RWPE1 (cell line): Measurements from ENCODE around the gene ADNP2.

Source experiments
- CTCF ChIA-PET: fragments of 350-600 bp; sonication (Branson Sonifier 250); formaldehyde crosslinking; extraction: SDS; loops from one replicate; lab custom pipeline; 2021; lab: Yijun Ruan, JAX
- POLR2A ChIA-PET: fragments of 400-600 bp; formaldehyde crosslinking; extraction: SDS; loops from one replicate; lab custom pipeline; 2020; ENCODE audit warnings: antibody characterized with exemption; ENCODE audit not compliant: low non-redundant PET; lab: Yijun Ruan, JAX
- DNase-seq: peaks from one replicate; pipeline ENCODE4 v3.0.0; 2012; ENCODE audit warnings: low spot score
- H3K27ac ChIP-seq: fragments of 450-650 bp; 2 replicates; pipeline ENCODE4 v1.5.1; 2017
- CTCF ChIP-seq: fragments of 450-650 bp; conservative IDR thresholded peaks from 2 replicates; pipeline ENCODE4 v1.5.1; 2017; ENCODE audit warnings: low read depth, mild to moderate bottlenecking

Gene ADNP2

GRCh38 chr18:80185545-80185944 lies 76.5 kb downstream of the ADNP2 start:
- no peak overlapping the region for H3K27ac ChIP-seq
- ChIA-PET CTCF (no interaction called here), POLR2A (no interaction called here)
- no peak for TF ChIP-seq CTCF
- DNase-seq = no peak

GRCh38 chr18:80187956-80188642 lies 79.0 kb downstream of the ADNP2 start:
- ChIA-PET CTCF (no interaction called here), POLR2A (no interaction called here)
- no peak for TF ChIP-seq CTCF
- no peak overlapping the region for H3K27ac ChIP-seq
- no peak for DNase-seq

- CTCF ChIA-PET = no interaction called here
These were observed 79.8 kb downstream of the ADNP2 start for GRCh38 chr18:80188643-80189530.

GRCh38 chr18:80189531-80189865 lies 80.4 kb downstream of the ADNP2 start:
- no peak for TF ChIP-seq CTCF
- DNase-seq = no peak
- CTCF ChIA-PET = no interaction called here
- H3K27ac ChIP-seq = no peak overlapping the region
- POLR2A ChIA-PET = no interaction called here

More at GRCh38 chr18:80188643-80189530, 79.8 kb downstream of the ADNP2 start:
- DNase-seq = no peak
- POLR2A ChIA-PET = no interaction called here
- H3K27ac ChIP-seq = no peak overlapping the region
- TF ChIP-seq CTCF = no peak
